Thoracic aorta (tissue), 2 donors: ENCODE data around the gene RFX3. TPM values are rescaled to one million over a fixed set of nuclear protein-coding genes. Genes with fewer than 3 reads are reported as not detected.

Experiments used
- ATAC-seq: fragments of 150-250 bp; one replicate; pipeline ENCODE4 v1.8.0; 2017; ENCODE audit warnings: low read depth; ENCODE audit not compliant: insufficient number of reproducible peaks, low FRiP score
- DNase-seq: peaks from one replicate; pipeline ENCODE4 v3.0.0-alpha.2; 2020; ENCODE audit warnings: low spot score
- H3K27ac ChIP-seq, 2 donors: fragments of 200-600 bp; sonication (generic); 1 replicate in 1 of 2; 2 replicates in 1 of 2; pipeline ENCODE4 v1.5.1; 2016; ENCODE audit warnings: mild to moderate bottlenecking in 2 of 2, moderate library complexity in 2 of 2
- H3K27me3 ChIP-seq: fragments of 200-600 bp; sonication (generic); replicated peaks from 2 replicates; pipeline ENCODE4 v1.6.0; 2016; ENCODE audit warnings: mild to moderate bottlenecking; ENCODE audit not compliant: insufficient read depth
- H3K36me3 ChIP-seq: fragments of 200-600 bp; sonication (generic); one replicate; pipeline ENCODE4 v1.5.1; 2016
- H3K4me1 ChIP-seq, 2 donors: fragments of 200-600 bp; sonication (generic); 1 replicate in 1 of 2; 2 replicates in 1 of 2; pipeline versions ENCODE4 v1.5.1 to v1.6.0; 2016; ENCODE audit warnings: low read depth in 2 of 2, mild to moderate bottlenecking in 1 of 2; ENCODE audit not compliant: control insufficient read depth in 1 of 2
- H3K4me3 ChIP-seq: fragments of 200-600 bp; sonication (generic); 2 replicates; pipeline ENCODE4 v1.5.1; 2016; ENCODE audit warnings: mild to moderate bottlenecking
- H3K9me3 ChIP-seq: fragments of 200-600 bp; sonication (generic); 2 replicates; pipeline ENCODE4 v1.5.1; 2016
- total RNA-seq, 2 donors: library from RNA; depleted of rRNA; stranded (reverse); fragments of >200 nt; gene quantifications; one replicate each; pipeline versions ENCODE4 v1.1.0 to v1.2.3, GENCODE V29; 2016
- TF ChIP-seq, protein P1 (sequence below): fragments of 200-600 bp; sonication (generic); IDR thresholded peaks from one replicate; pipeline ENCODE4 v1.5.1; 2019; ENCODE audit warnings: antibody characterized with exemption

RFX3 gene
- total RNA-seq, 2 donors from 2014 or later: 2.6 to 15.6 TPM

DNA sequence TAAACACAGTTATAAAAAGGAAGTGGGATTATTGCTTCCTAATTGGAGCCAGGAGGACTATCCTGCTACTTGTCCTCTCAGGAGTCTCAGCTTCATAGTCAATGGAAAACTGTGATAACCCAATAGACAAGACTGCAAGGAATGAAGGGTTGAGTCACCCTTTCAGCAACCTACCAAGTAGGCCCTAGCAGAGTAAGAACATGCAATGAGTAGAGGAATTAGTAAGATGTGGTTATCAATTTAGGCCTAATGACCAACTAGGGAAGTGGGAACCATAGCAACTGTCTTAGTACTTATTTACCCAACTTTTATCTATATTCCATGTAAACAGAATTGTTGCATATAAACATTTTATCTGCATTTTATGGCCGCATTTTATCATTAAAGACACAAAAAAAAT lies 310.1 kb downstream of the RFX3 start:
- Histone ChIP-seq H3K36me3 (no peaks in the 10 kb centered on the region), H3K9me3 (no peaks in the 10 kb centered on the region), H3K27me3 (no peaks in the 10 kb centered on the region), H3K27ac (no peak overlapping the region), H3K4me1 (no peaks in the 10 kb centered on the region), H3K4me3 (no peak overlapping the region)
- no peak for DNase-seq
- ATAC-seq: no peak
- TF ChIP-seq, protein P1, sequence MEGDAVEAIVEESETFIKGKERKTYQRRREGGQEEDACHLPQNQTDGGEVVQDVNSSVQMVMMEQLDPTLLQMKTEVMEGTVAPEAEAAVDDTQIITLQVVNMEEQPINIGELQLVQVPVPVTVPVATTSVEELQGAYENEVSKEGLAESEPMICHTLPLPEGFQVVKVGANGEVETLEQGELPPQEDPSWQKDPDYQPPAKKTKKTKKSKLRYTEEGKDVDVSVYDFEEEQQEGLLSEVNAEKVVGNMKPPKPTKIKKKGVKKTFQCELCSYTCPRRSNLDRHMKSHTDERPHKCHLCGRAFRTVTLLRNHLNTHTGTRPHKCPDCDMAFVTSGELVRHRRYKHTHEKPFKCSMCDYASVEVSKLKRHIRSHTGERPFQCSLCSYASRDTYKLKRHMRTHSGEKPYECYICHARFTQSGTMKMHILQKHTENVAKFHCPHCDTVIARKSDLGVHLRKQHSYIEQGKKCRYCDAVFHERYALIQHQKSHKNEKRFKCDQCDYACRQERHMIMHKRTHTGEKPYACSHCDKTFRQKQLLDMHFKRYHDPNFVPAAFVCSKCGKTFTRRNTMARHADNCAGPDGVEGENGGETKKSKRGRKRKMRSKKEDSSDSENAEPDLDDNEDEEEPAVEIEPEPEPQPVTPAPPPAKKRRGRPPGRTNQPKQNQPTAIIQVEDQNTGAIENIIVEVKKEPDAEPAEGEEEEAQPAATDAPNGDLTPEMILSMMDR: no peak

DNA sequence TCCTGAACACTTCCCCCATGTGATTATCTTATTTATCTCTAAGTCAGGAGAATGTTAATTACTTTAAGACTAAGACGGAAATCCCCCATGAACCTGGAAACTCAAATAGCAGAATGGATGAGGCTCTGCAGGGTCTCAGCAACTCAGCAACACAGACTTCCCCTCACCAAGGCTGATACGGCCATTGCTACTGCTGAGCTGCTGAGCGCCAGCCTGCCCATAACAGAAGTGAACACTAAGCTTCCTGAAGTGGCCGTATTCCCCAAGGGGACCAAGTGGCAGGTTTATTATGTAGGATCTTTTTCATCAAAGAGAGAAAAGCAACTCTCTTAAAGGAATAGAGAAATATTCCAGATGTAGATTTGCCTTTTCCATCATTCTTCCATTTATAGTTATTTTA lies 311.1 kb downstream of the RFX3 start:
- Histone ChIP-seq H3K4me1 (no peaks in the 10 kb centered on the region), H3K36me3 (no peaks in the 10 kb centered on the region), H3K9me3 (no peaks in the 10 kb centered on the region), H3K4me3 (no peak overlapping the region), H3K27me3 (no peaks in the 10 kb centered on the region), H3K27ac (no peak overlapping the region)
- no peak for DNase-seq
- TF ChIP-seq, protein P1: no peak
- no peak for ATAC-seq

GRCh38 chr9:3205421-3206095 lies 320.2 kb downstream of the RFX3 start:
- H3K4me3 ChIP-seq: no peak overlapping the region
- H3K9me3 ChIP-seq: no peaks in the 10 kb centered on the region
- ATAC-seq: no peak
- no peaks in the 10 kb centered on the region for H3K4me1 ChIP-seq
- no peak for DNase-seq
- no peaks in the 10 kb centered on the region for H3K36me3 ChIP-seq
- H3K27me3 ChIP-seq: no peaks in the 10 kb centered on the region
- no peak overlapping the region for H3K27ac ChIP-seq
- TF ChIP-seq, protein P1: no peak

- Histone ChIP-seq H3K36me3 (no peaks in the 10 kb centered on the region), H3K27ac (no peak overlapping the region), H3K9me3 (no peaks in the 10 kb centered on the region), H3K4me3 (no peak overlapping the region), H3K4me1 (no peaks in the 10 kb centered on the region), H3K27me3 (no peaks in the 10 kb centered on the region)
- ATAC-seq: no peak
- DNase-seq: no peak
- TF ChIP-seq, protein P1: no peak
Measured at GRCh38 chr9:3200331-3200774, 325.4 kb downstream of the RFX3 start.

- DNase-seq (no peak), ATAC-seq (no peak)
- H3K4me3 ChIP-seq: no peak overlapping the region
- no peak overlapping the region for H3K27ac ChIP-seq
- H3K27me3 ChIP-seq: no peaks in the 10 kb centered on the region
- no peaks in the 10 kb centered on the region for H3K36me3 ChIP-seq
- no peaks in the 10 kb centered on the region for H3K9me3 ChIP-seq
- H3K4me1 ChIP-seq: no peaks in the 10 kb centered on the region
- TF ChIP-seq, protein P1: no peak
Measured at GRCh38 chr9:3193791-3194190, 332.0 kb downstream of the RFX3 start.
